ENCODE data around the gene UPK3BL2.
"Not testable (repeated sequence)": the region's sequence is repeated elsewhere in the genome, so short reads cannot be mapped to it uniquely, and the experiment has no call there.

Gene UPK3BL2

DNA sequence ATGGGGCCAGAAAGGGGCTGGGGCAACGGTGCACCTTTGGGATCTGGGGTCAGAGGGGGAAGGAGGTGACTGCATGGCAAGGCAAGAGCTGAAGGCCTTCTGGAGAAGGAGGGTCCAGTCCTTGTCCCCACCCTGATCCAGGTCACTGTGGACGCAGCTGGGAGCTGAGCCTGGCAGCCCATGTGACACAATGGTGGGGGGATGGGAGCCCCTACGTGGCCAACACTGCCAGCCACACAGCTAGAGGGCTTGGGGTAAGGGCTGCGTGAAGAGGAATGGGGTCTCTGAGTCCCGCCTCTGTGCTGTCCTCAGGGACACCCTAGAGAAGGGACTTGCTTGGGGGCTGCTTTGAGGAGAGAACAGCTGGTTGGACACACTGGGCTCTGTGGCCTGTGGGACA lies 38.2 kb upstream of the UPK3BL2 start:
- H3K79me1 ChIP-seq (ENCODE audit: low read depth, low read length); H3K4me3 ChIP-seq (ENCODE audit: low read length in 2 of 2); H3K18ac ChIP-seq (ENCODE audit: low read length); H2BK15ac ChIP-seq (ENCODE audit: low read length); H3K4me1 ChIP-seq (ENCODE audit: control insufficient read depth in 2 of 2, insufficient read depth in 1 of 2, low read depth in 1 of 2, low read length in 2 of 2); H2BK5ac ChIP-seq (ENCODE audit: low read length); H3K27ac ChIP-seq (replicated peaks; ENCODE audit: low read length); H3K27me3 ChIP-seq (ENCODE audit: control insufficient read depth in 3 of 3, insufficient read depth in 3 of 3, low read depth in 1 of 3, low read length in 3 of 3); H3K4ac ChIP-seq (ENCODE audit: low read length); H3K4me2 ChIP-seq (ENCODE audit: insufficient read depth, low read length, poor library complexity, severe bottlenecking); H4K91ac ChIP-seq (ENCODE audit: low read depth, low read length, poor library complexity); H2AFZ ChIP-seq (ENCODE audit: low read length); DNase-seq (ENCODE audit: low spot score); H2BK12ac ChIP-seq (ENCODE audit: low read length); H3K9me3 ChIP-seq (replicated peaks in 1 of 2; ENCODE audit: control insufficient read depth in 2 of 2, insufficient read depth in 1 of 2, low read depth in 1 of 2, low read length in 2 of 2); H2BK120ac ChIP-seq (ENCODE audit: low read depth, low read length); H4K8ac ChIP-seq (ENCODE audit: low read depth, low read length); H3K23ac ChIP-seq (ENCODE audit: low read depth, low read length, poor library complexity); H3K9ac ChIP-seq (ENCODE audit: low read depth, low read length, poor library complexity); H3K14ac ChIP-seq (ENCODE audit: low read length); H3K36me3 ChIP-seq (replicated peaks in 1 of 2; ENCODE audit: control insufficient read depth in 2 of 2, insufficient read depth in 2 of 2, low read length in 2 of 2); H2AK5ac ChIP-seq (ENCODE audit: low read depth, low read length): not testable (repeated sequence)
- WGBS, 2 donors (ENCODE audit: extremely low coverage in 2 of 2, insufficient read length in 2 of 2, insufficient replicate concordance in 1 of 2), result no CpG with 5 or more reads among the region's 5 CpGs

DNA sequence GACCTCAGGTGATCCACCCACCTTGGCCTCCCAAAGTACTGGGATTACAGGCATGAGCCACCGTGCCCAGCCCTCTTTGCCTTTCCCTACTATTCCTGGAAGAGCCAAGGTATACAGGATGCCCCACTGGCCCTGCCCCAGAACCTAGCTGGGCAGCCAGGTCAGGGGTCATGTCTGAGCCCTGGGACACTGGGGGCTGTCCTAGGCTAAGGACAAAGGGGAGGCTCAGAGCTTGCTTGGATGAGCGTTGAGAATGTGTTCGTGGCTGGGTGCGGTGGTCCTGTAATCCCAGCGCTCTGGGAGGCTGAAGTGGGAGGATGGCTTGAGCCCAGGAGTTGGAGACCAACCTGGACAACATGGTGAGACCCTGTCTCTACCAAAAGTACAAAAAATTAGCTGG lies 35.0 kb upstream of the UPK3BL2 start:
- not testable (repeated sequence) for H2BK12ac ChIP-seq (ENCODE audit: low read length); H3K18ac ChIP-seq (ENCODE audit: low read length); H3K4ac ChIP-seq (ENCODE audit: low read length); H3K14ac ChIP-seq (ENCODE audit: low read length); H3K9ac ChIP-seq (ENCODE audit: low read depth, low read length, poor library complexity); H3K9me3 ChIP-seq (replicated peaks in 1 of 2; ENCODE audit: control insufficient read depth in 2 of 2, insufficient read depth in 1 of 2, low read depth in 1 of 2, low read length in 2 of 2); H3K4me2 ChIP-seq (ENCODE audit: insufficient read depth, low read length, poor library complexity, severe bottlenecking); H3K27me3 ChIP-seq (ENCODE audit: control insufficient read depth in 3 of 3, insufficient read depth in 3 of 3, low read depth in 1 of 3, low read length in 3 of 3); H3K27ac ChIP-seq (replicated peaks; ENCODE audit: low read length); DNase-seq (ENCODE audit: low spot score); H2BK5ac ChIP-seq (ENCODE audit: low read length); H3K36me3 ChIP-seq (replicated peaks in 1 of 2; ENCODE audit: control insufficient read depth in 2 of 2, insufficient read depth in 2 of 2, low read length in 2 of 2); H2BK120ac ChIP-seq (ENCODE audit: low read depth, low read length); H3K79me1 ChIP-seq (ENCODE audit: low read depth, low read length); H3K23ac ChIP-seq (ENCODE audit: low read depth, low read length, poor library complexity); H3K4me1 ChIP-seq (ENCODE audit: control insufficient read depth in 2 of 2, insufficient read depth in 1 of 2, low read depth in 1 of 2, low read length in 2 of 2); H2AFZ ChIP-seq (ENCODE audit: low read length); H4K8ac ChIP-seq (ENCODE audit: low read depth, low read length); H2BK15ac ChIP-seq (ENCODE audit: low read length); H4K91ac ChIP-seq (ENCODE audit: low read depth, low read length, poor library complexity); H2AK5ac ChIP-seq (ENCODE audit: low read depth, low read length); H3K4me3 ChIP-seq (ENCODE audit: low read length in 2 of 2)
- WGBS, 2 donors (ENCODE audit: extremely low coverage in 2 of 2, insufficient read length in 2 of 2, insufficient replicate concordance in 1 of 2), result no CpG with 5 or more reads among the region's 5 CpGs

- H4K91ac ChIP-seq (ENCODE audit: low read depth, low read length, poor library complexity); H3K27me3 ChIP-seq (ENCODE audit: control insufficient read depth in 3 of 3, insufficient read depth in 3 of 3, low read depth in 1 of 3, low read length in 3 of 3); H3K18ac ChIP-seq (ENCODE audit: low read length); H2AFZ ChIP-seq (ENCODE audit: low read length); H2BK15ac ChIP-seq (ENCODE audit: low read length); H2AK5ac ChIP-seq (ENCODE audit: low read depth, low read length); H3K4me1 ChIP-seq (ENCODE audit: control insufficient read depth in 2 of 2, insufficient read depth in 1 of 2, low read depth in 1 of 2, low read length in 2 of 2); H3K14ac ChIP-seq (ENCODE audit: low read length); H3K23ac ChIP-seq (ENCODE audit: low read depth, low read length, poor library complexity); H4K8ac ChIP-seq (ENCODE audit: low read depth, low read length); H3K9me3 ChIP-seq (replicated peaks in 1 of 2; ENCODE audit: control insufficient read depth in 2 of 2, insufficient read depth in 1 of 2, low read depth in 1 of 2, low read length in 2 of 2); H3K4me2 ChIP-seq (ENCODE audit: insufficient read depth, low read length, poor library complexity, severe bottlenecking); H3K9ac ChIP-seq (ENCODE audit: low read depth, low read length, poor library complexity); H3K4ac ChIP-seq (ENCODE audit: low read length); DNase-seq (ENCODE audit: low spot score); H3K27ac ChIP-seq (replicated peaks; ENCODE audit: low read length); H3K79me1 ChIP-seq (ENCODE audit: low read depth, low read length); H2BK120ac ChIP-seq (ENCODE audit: low read depth, low read length); H2BK5ac ChIP-seq (ENCODE audit: low read length); H3K4me3 ChIP-seq (ENCODE audit: low read length in 2 of 2); H2BK12ac ChIP-seq (ENCODE audit: low read length); H3K36me3 ChIP-seq (replicated peaks in 1 of 2; ENCODE audit: control insufficient read depth in 2 of 2, insufficient read depth in 2 of 2, low read length in 2 of 2): not testable (repeated sequence)
- no CpG with 5 or more reads among the region's 7 CpGs for WGBS, 2 donors (ENCODE audit: extremely low coverage in 2 of 2, insufficient read length in 2 of 2, insufficient replicate concordance in 1 of 2)
Observed at GRCh38 chr7:102577315-102578240, 34.1 kb upstream of the UPK3BL2 start.

DNA sequence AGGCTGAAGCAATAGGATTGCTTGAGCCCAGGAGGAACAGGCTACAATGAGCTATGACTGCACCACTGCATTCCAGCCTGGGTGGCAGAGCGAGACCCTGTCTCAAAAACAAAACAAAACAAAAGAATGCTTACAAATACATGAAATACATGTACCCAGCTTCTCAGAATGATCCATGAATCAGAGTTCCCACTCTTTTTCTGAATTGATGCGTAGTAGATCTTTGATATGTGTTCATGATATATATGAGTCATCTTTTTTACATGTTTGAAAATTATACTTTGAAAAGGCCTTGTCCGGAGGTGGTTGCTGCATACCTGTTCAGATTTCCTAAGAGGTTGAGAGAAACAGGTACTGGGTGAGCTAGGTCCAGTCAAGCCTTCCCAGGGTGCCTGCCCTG lies 32.9 kb upstream of the UPK3BL2 start:
- not testable (repeated sequence) for H4K8ac ChIP-seq (ENCODE audit: low read depth, low read length); H3K4ac ChIP-seq (ENCODE audit: low read length); H2BK15ac ChIP-seq (ENCODE audit: low read length); H3K27me3 ChIP-seq (ENCODE audit: control insufficient read depth in 3 of 3, insufficient read depth in 3 of 3, low read depth in 1 of 3, low read length in 3 of 3); H2BK5ac ChIP-seq (ENCODE audit: low read length); H3K79me1 ChIP-seq (ENCODE audit: low read depth, low read length); H3K14ac ChIP-seq (ENCODE audit: low read length); H3K27ac ChIP-seq (replicated peaks; ENCODE audit: low read length); H3K4me3 ChIP-seq (ENCODE audit: low read length in 2 of 2); DNase-seq (ENCODE audit: low spot score); H3K36me3 ChIP-seq (replicated peaks in 1 of 2; ENCODE audit: control insufficient read depth in 2 of 2, insufficient read depth in 2 of 2, low read length in 2 of 2); H3K18ac ChIP-seq (ENCODE audit: low read length); H3K4me2 ChIP-seq (ENCODE audit: insufficient read depth, low read length, poor library complexity, severe bottlenecking); H3K9me3 ChIP-seq (replicated peaks in 1 of 2; ENCODE audit: control insufficient read depth in 2 of 2, insufficient read depth in 1 of 2, low read depth in 1 of 2, low read length in 2 of 2); H3K4me1 ChIP-seq (ENCODE audit: control insufficient read depth in 2 of 2, insufficient read depth in 1 of 2, low read depth in 1 of 2, low read length in 2 of 2); H2BK120ac ChIP-seq (ENCODE audit: low read depth, low read length); H3K23ac ChIP-seq (ENCODE audit: low read depth, low read length, poor library complexity); H2BK12ac ChIP-seq (ENCODE audit: low read length); H2AK5ac ChIP-seq (ENCODE audit: low read depth, low read length); H2AFZ ChIP-seq (ENCODE audit: low read length); H3K9ac ChIP-seq (ENCODE audit: low read depth, low read length, poor library complexity); H4K91ac ChIP-seq (ENCODE audit: low read depth, low read length, poor library complexity)
- WGBS, 2 donors (ENCODE audit: extremely low coverage in 2 of 2, insufficient read length in 2 of 2, insufficient replicate concordance in 1 of 2), result no CpG with 5 or more reads among the region's 3 CpGs

Data from neuronal stem cell (in vitro differentiated cells).